Colonic mucosa (tissue), 4 donors: ENCODE measurements around the gene GPR162. TPM values are rescaled to one million over a fixed set of nuclear protein-coding genes. Genes with fewer than 3 reads are reported as not detected.

Experiments used
- DNase-seq: peaks from one replicate; pipeline ENCODE4 v3.0.0-alpha.2; 2020
- H3K27ac ChIP-seq: fragments of 200-600 bp; one replicate; pipeline ENCODE4 v1.8.0; 2021
- H3K27me3 ChIP-seq: fragments of 200-600 bp; one replicate; pipeline ENCODE4 v1.8.0; 2021
- H3K36me3 ChIP-seq: fragments of 200-600 bp; one replicate; pipeline ENCODE4 v1.8.0; 2021
- H3K4me1 ChIP-seq: fragments of 200-600 bp; one replicate; pipeline ENCODE4 v1.8.0; 2021; ENCODE audit warnings: mild to moderate bottlenecking
- H3K4me3 ChIP-seq: fragments of 200-600 bp; one replicate; pipeline ENCODE4 v1.8.0; 2021
- H3K9ac ChIP-seq, 2 donors: one replicate each; pipeline ENCODE4 v1.7.0; 2013; ENCODE audit warnings: control low read depth in 2 of 2, low read depth in 2 of 2, low read length in 2 of 2
- H3K9me3 ChIP-seq: fragments of 200-600 bp; one replicate; pipeline ENCODE4 v1.8.0; 2021
- CTCF ChIP-seq: fragments of 200-600 bp; IDR thresholded peaks from one replicate; pipeline ENCODE4 v1.8.0; 2022; ENCODE audit warnings: antibody characterized with exemption, mild to moderate bottlenecking
- intact Hi-C: fragments of 100-400 bp; cut with DNase I; formaldehyde crosslinking; loops from one replicate; pipeline ENCODE4 v1.14.1; 2022
- total RNA-seq, 2 donors: library from RNA; stranded (reverse); fragmentation: NEBNext Ultra II Directional in 1 of 2; extraction: Animal tissue kit (Norgen Biotek cat#: 25700) in 1 of 2; gene quantifications; one replicate each; pipeline ENCODE4 v1.2.1, GENCODE V29; 2021
- donor health status: healthy.
- donor health status: DM: no; HTN: no; CAD: no.
- donor health status: DM: no; HTN: no; CAD: no.

GPR162 gene
- total RNA-seq, 2 donors from 2014 or later: 1.9 to 2.7 TPM

- H3K27ac ChIP-seq: peak overlapping the region; percentile 50
These were observed 31.2 kb downstream of the GPR162 start for GRCh38 chr12:6852651-6853354.

GRCh38 chr12:6853626-6854025 is 32.0 kb downstream of the GPR162 start:
- Histone ChIP-seq H3K27me3 (no peaks in the 10 kb centered on the region), H3K9me3 (no peaks in the 10 kb centered on the region), H3K27ac (peak overlapping the region; percentile 50), H3K36me3 (peaks cover 9% of the 10 kb centered on the region), H3K4me3 (no peak overlapping the region), H3K4me1 (peaks cover 13% of the 10 kb centered on the region), H3K9ac (peak overlapping the region in 1 of 2 donors; percentile 71)
- DNase-seq: no peak
- intact Hi-C loops: no loop called here
- TF ChIP-seq CTCF: no peak

More at GRCh38 chr12:6852651-6853354, 31.2 kb downstream of the GPR162 start:
- H3K27me3 ChIP-seq: no peaks in the 10 kb centered on the region
- H3K9me3 ChIP-seq: no peaks in the 10 kb centered on the region
- TF ChIP-seq CTCF: no peak
- intact Hi-C loops: no loop called here
- H3K4me1 ChIP-seq: peaks cover 13% of the 10 kb centered on the region
- peak overlapping the region; percentile 65 for H3K4me3 ChIP-seq
- peaks cover 9% of the 10 kb centered on the region for H3K36me3 ChIP-seq
- peak overlapping the region; percentile 58 to 71 for H3K9ac ChIP-seq
- DNase-seq: peak; percentile 46

- intact Hi-C loops: no loop called here
- peaks cover 9% of the 10 kb centered on the region for H3K36me3 ChIP-seq
These were observed 32.4 kb downstream of the GPR162 start for GRCh38 chr12:6854036-6854435.

GRCh38 chr12:6855322-6855721 is 33.7 kb downstream of the GPR162 start:
- TF ChIP-seq CTCF: no peak
- Histone ChIP-seq H3K27me3 (no peaks in the 10 kb centered on the region), H3K27ac (no peak overlapping the region), H3K9ac (no peak overlapping the region), H3K9me3 (no peaks in the 10 kb centered on the region), H3K4me3 (no peak overlapping the region), H3K36me3 (peaks cover 9% of the 10 kb centered on the region), H3K4me1 (peaks cover 11% of the 10 kb centered on the region)
- DNase-seq: no peak
- intact Hi-C loops: no loop called here

More at GRCh38 chr12:6854036-6854435, 32.4 kb downstream of the GPR162 start:
- Histone ChIP-seq H3K4me3 (no peak overlapping the region), H3K27me3 (no peaks in the 10 kb centered on the region), H3K9ac (peak overlapping the region in 1 of 2 donors; percentile 71), H3K27ac (no peak overlapping the region), H3K9me3 (no peaks in the 10 kb centered on the region), H3K4me1 (peaks cover 13% of the 10 kb centered on the region)
- TF ChIP-seq CTCF: no peak
- DNase-seq: no peak

- Histone ChIP-seq H3K27me3 (no peaks in the 10 kb centered on the region), H3K36me3 (peaks cover 14% of the 10 kb centered on the region), H3K4me3 (no peak overlapping the region), H3K27ac (no peak overlapping the region), H3K9me3 (no peaks in the 10 kb centered on the region), H3K4me1 (no peaks in the 10 kb centered on the region), H3K9ac (no peak overlapping the region)
- DNase-seq: no peak
- intact Hi-C loops: no loop called here
- no peak for TF ChIP-seq CTCF
These were observed 37.2 kb downstream of the GPR162 start for GRCh38 chr12:6858799-6859198.
